DND-41 (cell line): ENCODE data around the gene NUCB1.
"Not testable (repeated sequence)": the region's sequence is repeated elsewhere in the genome, so short reads cannot be mapped to it uniquely, and the experiment has no call there.

Experiments
- EZH2 ChIP-seq: IDR thresholded peaks from 3 replicates; pipeline ENCODE4 v1.6.1; 2012; ENCODE audit warnings: borderline replicate concordance, low read depth, mild to moderate bottlenecking, moderate library complexity, low read length, inconsistent platforms; ENCODE audit not compliant: severe bottlenecking
- TF ChIP-seq, protein P1 (sequence below): IDR thresholded peaks from 2 replicates; pipeline ENCODE4 v1.5.1; 2012; ENCODE audit warnings: borderline replicate concordance, low read length, moderate library complexity, mild to moderate bottlenecking; ENCODE audit not compliant: poor library complexity, severe bottlenecking; ENCODE audit errors: extremely low read depth

DNA sequence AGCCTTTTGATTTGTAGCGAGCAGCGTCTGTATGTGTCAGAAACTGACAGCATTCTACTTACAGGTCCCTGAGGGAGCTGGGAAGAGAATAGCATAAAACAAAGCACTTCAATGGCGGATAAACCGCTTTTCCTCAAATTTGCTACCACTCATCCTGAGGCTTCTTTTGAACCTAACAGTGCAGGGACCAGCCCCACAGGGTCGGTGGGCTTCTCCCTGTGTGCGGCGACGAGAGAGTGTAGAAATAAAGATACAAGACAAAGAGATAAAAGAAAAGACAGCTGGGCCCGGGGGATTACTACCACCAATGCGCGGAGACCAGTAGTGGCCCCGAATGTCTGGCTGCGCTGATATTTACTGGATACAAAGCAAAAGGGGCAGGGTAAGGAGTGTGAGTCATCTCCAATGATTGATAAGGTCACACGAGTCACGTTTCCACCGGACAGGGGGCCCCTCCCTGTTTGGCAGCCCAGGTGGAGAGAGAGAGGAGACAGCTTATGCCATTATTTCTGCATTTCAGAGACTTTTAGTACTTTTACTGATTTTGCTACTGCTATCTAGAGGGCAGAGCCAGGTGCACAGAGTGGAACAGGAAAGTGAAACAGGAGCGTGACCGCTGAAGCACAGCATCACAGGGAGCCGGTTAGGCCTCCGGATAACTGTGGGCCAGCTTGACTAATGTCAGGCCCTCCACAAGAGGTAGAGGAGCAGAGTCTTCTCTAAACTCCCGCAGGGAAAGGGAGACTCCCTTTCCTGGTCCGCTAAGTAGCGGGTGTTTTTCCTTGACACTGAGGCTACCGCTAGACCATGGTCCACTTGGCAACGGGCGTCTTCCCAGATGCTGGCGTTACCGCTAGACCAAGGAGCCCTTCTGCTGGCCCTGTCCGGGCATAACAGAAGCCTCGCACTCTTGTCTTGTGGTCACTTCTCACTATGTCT is 23.8 kb upstream of the NUCB1 start:
- not testable (repeated sequence) for TF ChIP-seq EZH2
- TF ChIP-seq, protein P1, sequence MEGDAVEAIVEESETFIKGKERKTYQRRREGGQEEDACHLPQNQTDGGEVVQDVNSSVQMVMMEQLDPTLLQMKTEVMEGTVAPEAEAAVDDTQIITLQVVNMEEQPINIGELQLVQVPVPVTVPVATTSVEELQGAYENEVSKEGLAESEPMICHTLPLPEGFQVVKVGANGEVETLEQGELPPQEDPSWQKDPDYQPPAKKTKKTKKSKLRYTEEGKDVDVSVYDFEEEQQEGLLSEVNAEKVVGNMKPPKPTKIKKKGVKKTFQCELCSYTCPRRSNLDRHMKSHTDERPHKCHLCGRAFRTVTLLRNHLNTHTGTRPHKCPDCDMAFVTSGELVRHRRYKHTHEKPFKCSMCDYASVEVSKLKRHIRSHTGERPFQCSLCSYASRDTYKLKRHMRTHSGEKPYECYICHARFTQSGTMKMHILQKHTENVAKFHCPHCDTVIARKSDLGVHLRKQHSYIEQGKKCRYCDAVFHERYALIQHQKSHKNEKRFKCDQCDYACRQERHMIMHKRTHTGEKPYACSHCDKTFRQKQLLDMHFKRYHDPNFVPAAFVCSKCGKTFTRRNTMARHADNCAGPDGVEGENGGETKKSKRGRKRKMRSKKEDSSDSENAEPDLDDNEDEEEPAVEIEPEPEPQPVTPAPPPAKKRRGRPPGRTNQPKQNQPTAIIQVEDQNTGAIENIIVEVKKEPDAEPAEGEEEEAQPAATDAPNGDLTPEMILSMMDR = not testable (repeated sequence)
